T follicular helper cell (primary cell): ENCODE results near the gene TCF23.
"Not testable (repeated sequence)": the region's sequence is repeated elsewhere in the genome, so short reads cannot be mapped to it uniquely, and the experiment has no call there.

Experiments
- DNase-seq: peaks from one replicate; pipeline ENCODE4 v3.0.0-alpha.2; 2020; ENCODE audit warnings: low read depth
- total RNA-seq, 2 experiments: gene quantifications; one replicate each; lab custom pipeline; 2026; lab: John Stamatoyannopoulos, UW

TCF23 gene
- total RNA-seq, result 0 reads per million in 2 experiments

GRCh38 chr2:27148801-27149439 lies at the start of gene TCF23:
TSS of gene TCF23 (plus strand) at chr2:27149004. CDS start at chr2:27149134, 130 bp downstream.
- no peak for DNase-seq

GRCh38 chr2:27099334-27099955 lies 49.4 kb upstream of the TCF23 start:
- DNase-seq, result no peak

- no peak for DNase-seq
These were observed 48.8 kb upstream of the TCF23 start for GRCh38 chr2:27100036-27100435.

GRCh38 chr2:27102329-27102728 lies 46.5 kb upstream of the TCF23 start:
- DNase-seq, result no peak

GRCh38 chr2:27105981-27106380 lies 42.8 kb upstream of the TCF23 start:
- DNase-seq, result no peak

GRCh38 chr2:27108221-27108620 lies 40.6 kb upstream of the TCF23 start:
- no peak for DNase-seq

- no peak for DNase-seq
These were observed 39.7 kb upstream of the TCF23 start for GRCh38 chr2:27109083-27109482.

- DNase-seq, result not testable (repeated sequence)
These were observed 38.0 kb upstream of the TCF23 start for GRCh38 chr2:27110603-27111352.

- DNase-seq, result not testable (repeated sequence)
These were observed 37.3 kb upstream of the TCF23 start for GRCh38 chr2:27111392-27112078.

- no peak for DNase-seq
These were observed 33.3 kb upstream of the TCF23 start for GRCh38 chr2:27115519-27115918.

- DNase-seq, result no peak
These were observed 30.7 kb upstream of the TCF23 start for GRCh38 chr2:27117995-27118524.

- DNase-seq, result no peak
These were observed 30.1 kb upstream of the TCF23 start, which contains the start of gene CGREF1 for GRCh38 chr2:27118525-27119329. TSS of gene CGREF1 (minus strand) at chr2:27119128. CDS start at chr2:27104366, 14,762 bp downstream.

GRCh38 chr2:27119330-27119670 lies 29.5 kb upstream of the TCF23 start:
- not testable (repeated sequence) for DNase-seq

- DNase-seq, result no peak
These were observed 26.9 kb upstream of the TCF23 start for GRCh38 chr2:27121906-27122305.

- DNase-seq, result no peak
These were observed 26.0 kb upstream of the TCF23 start for GRCh38 chr2:27122791-27123190.

- DNase-seq, result peak; percentile 54
These were observed 25.3 kb upstream of the TCF23 start, which contains the start of gene ABHD1 for GRCh38 chr2:27123302-27124150. TSS of gene ABHD1 (plus strand) at chr2:27123815. CDS start at chr2:27123949, 134 bp downstream.

- no peak for DNase-seq
These were observed 23.7 kb upstream of the TCF23 start for GRCh38 chr2:27125104-27125503.

- DNase-seq, result no peak
These were observed 22.5 kb upstream of the TCF23 start for GRCh38 chr2:27126252-27126710.

GRCh38 chr2:27127883-27128667 lies 20.7 kb upstream of the TCF23 start:
- DNase-seq, result no peak
